Body of pancreas (tissue), 4 donors: ENCODE measurements around the gene OTUB1. TPM values are rescaled to one million over a fixed set of nuclear protein-coding genes. Genes with fewer than 3 reads are reported as not detected.

Source experiments
- ATAC-seq: fragments of 150-250 bp; one replicate; pipeline ENCODE4 v1.9.1; 2016
- DNase-seq, 4 donors: peaks; one replicate each; pipeline ENCODE4 v3.0.0-alpha.2; 2019
- H3K27ac ChIP-seq, 4 donors: fragments of 200-600 bp; sonication (generic); 1 replicate in 3 of 4; 2 replicates in 1 of 4; pipeline versions ENCODE4 v1.5.1 to v1.6.1; 2016 to 2019; ENCODE audit warnings: mild to moderate bottlenecking in 1 of 4, mixed read lengths in 1 of 4, moderate library complexity in 1 of 4
- H3K27me3 ChIP-seq, 2 donors: fragments of 200-600 bp; sonication (generic); one replicate each; pipeline ENCODE4 v1.6.0; 2016; ENCODE audit warnings: mild to moderate bottlenecking in 1 of 2
- H3K36me3 ChIP-seq, 2 donors: fragments of 200-600 bp; sonication (generic); replicated peaks in 1 of 2; 2 replicates each; pipeline ENCODE4 v1.5.1; 2016; ENCODE audit warnings: low read depth in 2 of 2; ENCODE audit not compliant: insufficient read depth in 1 of 2
- H3K4me1 ChIP-seq: fragments of 200-600 bp; sonication (generic); one replicate; pipeline ENCODE4 v1.6.0; 2016
- H3K4me3 ChIP-seq, 2 donors: fragments of 200-600 bp; sonication (generic); 1 replicate in 1 of 2; 2 replicates in 1 of 2; pipeline ENCODE4 v1.5.1; 2016 to 2019
- H3K9me3 ChIP-seq, 3 donors: fragments of 200-600 bp; sonication (generic); 1 replicate in 2 of 3; 2 replicates in 1 of 3; pipeline ENCODE4 v1.5.1; 2016
- POLR2A ChIP-seq, 3 donors: fragments of 450-650 bp; IDR thresholded peaks; one replicate each; pipeline ENCODE4 v1.6.1; 2016; ENCODE audit warnings: antibody characterized with exemption in 3 of 3, mild to moderate bottlenecking in 2 of 3
- WGBS, 2 donors: methylation state at CpG; one replicate each; pipeline ENCODE4 v1.1.5; 2017; 5-methylcytosine and 5-hydroxymethylcytosine counted together
- intact Hi-C: fragments of 100-400 bp; cut with DNase I; formaldehyde crosslinking; loops from one replicate; pipeline ENCODE4 v1.15.1; 2023
- total RNA-seq, 2 donors: library from RNA; depleted of rRNA; stranded (reverse); fragments of >200 nt; gene quantifications; one replicate each; pipeline ENCODE4 v1.1.0, GENCODE V29; 2016
- TF ChIP-seq, protein P1 (sequence below), 7 experiments: fragments of 450-650 bp in 4 of 7; fragments of 200-600 bp in 3 of 7; sonication (generic) in 3 of 7; IDR thresholded peaks; one replicate each; pipeline ENCODE4 v1.5.1; 2016 to 2019; ENCODE audit warnings: antibody characterized with exemption in 7 of 7

Gene OTUB1
- total RNA-seq, 2 donors from 2014 or later = 20.8 to 36.3 TPM

DNA sequence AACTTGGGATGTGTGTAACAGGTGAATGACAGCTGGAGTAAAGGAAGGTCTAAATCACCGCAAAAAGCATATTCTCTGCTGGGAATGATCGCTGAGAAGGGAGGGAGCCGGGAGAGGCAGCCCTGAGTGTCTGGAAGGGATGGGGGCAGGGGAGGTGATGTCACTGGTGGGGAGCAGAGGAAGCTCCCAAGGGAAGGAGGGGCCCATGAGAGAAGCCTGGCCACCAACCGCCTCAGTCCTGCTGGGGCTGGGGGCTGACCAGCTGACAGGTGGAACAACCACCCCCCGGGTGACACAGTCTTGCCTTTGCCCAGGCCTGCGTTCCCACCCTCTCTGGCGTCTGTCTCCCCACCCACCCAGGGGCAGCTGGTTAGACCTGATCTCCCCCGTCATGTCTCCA is 43.5 kb downstream of the OTUB1 start:
- H3K4me1 ChIP-seq = peaks cover 6% of the 10 kb centered on the region
- intact Hi-C loops = no loop called here
- no peaks in the 10 kb centered on the region for H3K9me3 ChIP-seq
- DNase-seq (no peak), ATAC-seq (no peak)
- H3K27ac ChIP-seq = no peak overlapping the region
- TF ChIP-seq, protein P1, sequence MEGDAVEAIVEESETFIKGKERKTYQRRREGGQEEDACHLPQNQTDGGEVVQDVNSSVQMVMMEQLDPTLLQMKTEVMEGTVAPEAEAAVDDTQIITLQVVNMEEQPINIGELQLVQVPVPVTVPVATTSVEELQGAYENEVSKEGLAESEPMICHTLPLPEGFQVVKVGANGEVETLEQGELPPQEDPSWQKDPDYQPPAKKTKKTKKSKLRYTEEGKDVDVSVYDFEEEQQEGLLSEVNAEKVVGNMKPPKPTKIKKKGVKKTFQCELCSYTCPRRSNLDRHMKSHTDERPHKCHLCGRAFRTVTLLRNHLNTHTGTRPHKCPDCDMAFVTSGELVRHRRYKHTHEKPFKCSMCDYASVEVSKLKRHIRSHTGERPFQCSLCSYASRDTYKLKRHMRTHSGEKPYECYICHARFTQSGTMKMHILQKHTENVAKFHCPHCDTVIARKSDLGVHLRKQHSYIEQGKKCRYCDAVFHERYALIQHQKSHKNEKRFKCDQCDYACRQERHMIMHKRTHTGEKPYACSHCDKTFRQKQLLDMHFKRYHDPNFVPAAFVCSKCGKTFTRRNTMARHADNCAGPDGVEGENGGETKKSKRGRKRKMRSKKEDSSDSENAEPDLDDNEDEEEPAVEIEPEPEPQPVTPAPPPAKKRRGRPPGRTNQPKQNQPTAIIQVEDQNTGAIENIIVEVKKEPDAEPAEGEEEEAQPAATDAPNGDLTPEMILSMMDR (IDR thresholded peaks at IDR 0.05) = no peak
- no peak for TF ChIP-seq POLR2A (IDR thresholded peaks at IDR 0.05)
- H3K36me3 ChIP-seq = no peaks in the 10 kb centered on the region
- H3K4me3 ChIP-seq = no peak overlapping the region
- H3K27me3 ChIP-seq = no peaks in the 10 kb centered on the region
- 77 to 87% methylated on average over 7 to 8 of the region's 8 CpGs for WGBS, 2 donors

DNA sequence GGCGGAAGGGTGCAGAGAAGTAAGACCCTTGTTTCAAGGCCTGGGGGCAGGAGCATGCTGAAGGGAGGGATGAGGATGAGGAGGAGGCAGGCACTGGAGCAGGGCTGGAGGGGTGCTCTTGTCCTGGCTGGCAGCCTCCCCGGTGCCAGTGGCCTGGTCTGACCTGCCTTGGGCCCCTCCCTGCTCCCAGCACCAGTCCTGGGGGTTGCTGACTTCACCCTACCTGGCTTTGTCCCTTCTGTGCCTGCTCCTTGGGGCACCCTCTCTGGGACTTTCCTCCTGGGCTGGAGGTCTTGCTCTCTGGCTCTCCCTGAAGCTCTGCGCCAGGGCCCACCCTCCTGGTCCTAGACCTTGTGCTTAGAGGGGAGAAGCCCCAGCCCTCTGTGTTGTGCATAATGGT is 44.8 kb downstream of the OTUB1 start:
- WGBS, 2 donors = 82 to 83% methylated on average over 2 to 3 of the region's 3 CpGs
- peaks cover 7% of the 10 kb centered on the region for H3K4me1 ChIP-seq

DNA sequence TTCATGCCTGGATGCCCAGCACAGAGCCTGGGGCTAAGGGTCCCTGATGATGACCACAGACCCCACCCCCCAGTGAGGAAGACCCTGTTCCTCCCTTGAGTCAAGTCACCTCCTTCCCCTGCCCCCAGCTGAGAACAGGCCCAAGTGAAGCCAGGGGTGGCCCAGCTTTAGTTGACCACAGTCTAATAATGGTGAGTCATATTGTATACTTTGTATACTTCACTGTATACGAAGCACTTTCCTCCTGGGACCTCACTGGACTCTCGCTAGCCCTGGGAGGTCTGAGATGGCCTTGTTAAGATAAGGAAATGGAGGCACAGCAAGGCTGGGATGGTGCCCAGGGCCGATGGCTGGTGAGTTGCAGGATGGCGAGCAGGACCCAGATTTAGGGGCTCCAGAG is 45.8 kb downstream of the OTUB1 start:
- Histone ChIP-seq H3K27me3 (no peaks in the 10 kb centered on the region), H3K27ac (no peak overlapping the region), H3K4me3 (no peak overlapping the region), H3K4me1 (peaks cover 18% of the 10 kb centered on the region), H3K36me3 (no peaks in the 10 kb centered on the region), H3K9me3 (no peaks in the 10 kb centered on the region)
- 77 to 83% methylated on average over 4 of the region's 4 CpGs for whole genome bisulfite sequencing, 2 donors
- DNase-seq = no peak
- TF ChIP-seq, protein P1 (IDR thresholded peaks at IDR 0.05) = no peak
- ATAC-seq = no peak
- intact Hi-C loops = no loop called here

More for the DNA sequence above, 44.8 kb downstream of the OTUB1 start:
- intact Hi-C loops = no loop called here
- no peaks in the 10 kb centered on the region for H3K27me3 ChIP-seq
- no peaks in the 10 kb centered on the region for H3K36me3 ChIP-seq
- ATAC-seq (no peak), DNase-seq (no peak)
- no peaks in the 10 kb centered on the region for H3K9me3 ChIP-seq
- no peak overlapping the region for H3K4me3 ChIP-seq
- TF ChIP-seq, protein P1 (IDR thresholded peaks at IDR 0.05) = no peak
- TF ChIP-seq POLR2A (IDR thresholded peaks at IDR 0.05) = no peak
- no peak overlapping the region for H3K27ac ChIP-seq

DNA sequence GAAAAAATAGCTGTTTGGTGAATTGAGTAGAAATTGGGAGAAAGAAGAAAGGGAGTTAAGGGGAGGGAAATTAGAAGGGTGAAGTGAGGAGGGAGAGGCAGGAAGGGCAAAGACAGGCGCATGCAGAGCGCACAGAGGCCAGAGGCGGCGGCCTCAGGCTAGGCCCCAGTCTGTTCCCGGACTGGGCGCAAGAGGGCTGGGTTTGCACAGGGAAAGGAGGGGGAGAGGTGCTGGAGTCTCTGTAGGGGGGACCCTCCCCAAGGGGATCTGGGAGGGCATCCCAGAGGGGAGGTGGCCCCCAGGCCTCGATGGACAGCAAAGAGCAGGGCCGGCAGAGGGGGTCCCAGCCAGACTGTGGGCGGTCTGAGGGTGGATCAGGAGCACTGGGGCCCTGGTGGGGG is 48.2 kb downstream of the OTUB1 start:
- TF ChIP-seq, protein P1 (IDR thresholded peaks at IDR 0.05) = no peak
- TF ChIP-seq POLR2A (IDR thresholded peaks at IDR 0.05) = no peak
- ATAC-seq (no peak), DNase-seq (no peak)
- intact Hi-C loops = no loop called here
- H3K4me3 ChIP-seq = no peak overlapping the region
- no peak overlapping the region for H3K27ac ChIP-seq
- H3K4me1 ChIP-seq = peaks cover 15% of the 10 kb centered on the region
- WGBS, 2 donors = 77 to 89% methylated on average over 6 to 9 of the region's 9 CpGs
- no peaks in the 10 kb centered on the region for H3K9me3 ChIP-seq
- no peaks in the 10 kb centered on the region for H3K27me3 ChIP-seq
- H3K36me3 ChIP-seq = no peaks in the 10 kb centered on the region

DNA sequence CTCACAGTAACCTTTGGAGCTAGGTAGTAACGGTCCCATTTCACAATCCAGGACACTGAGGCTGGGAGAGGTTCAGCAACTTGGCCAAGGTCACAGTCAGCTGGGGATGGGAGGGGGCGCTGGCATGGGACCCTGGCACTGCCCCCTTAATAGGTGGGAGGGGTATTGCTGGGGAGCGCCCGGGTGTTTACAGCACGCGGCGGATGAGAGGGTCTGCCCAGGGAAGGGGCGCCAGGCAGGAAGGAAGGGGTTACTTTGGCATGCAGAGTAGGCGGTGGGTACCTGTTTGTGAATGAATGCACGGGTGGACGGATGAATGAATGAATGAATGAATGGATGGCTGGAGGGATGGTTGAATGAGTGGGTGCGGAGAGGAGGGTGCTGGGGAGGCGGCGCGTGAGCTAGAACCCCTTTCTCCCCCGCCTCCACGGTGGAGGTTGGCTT is 48.9 kb downstream of the OTUB1 start:
- intact Hi-C loops = no loop called here
- Histone ChIP-seq H3K27me3 (no peaks in the 10 kb centered on the region), H3K4me1 (peaks cover 15% of the 10 kb centered on the region), H3K4me3 (no peak overlapping the region), H3K9me3 (no peaks in the 10 kb centered on the region), H3K27ac (no peak overlapping the region), H3K36me3 (no peaks in the 10 kb centered on the region)
- TF ChIP-seq POLR2A (IDR thresholded peaks at IDR 0.05) = no peak
- TF ChIP-seq, protein P1 (IDR thresholded peaks at IDR 0.05) = no peak
- WGBS, 2 donors = 21 to 35% methylated on average over 17 of the region's 17 CpGs
- no peak for ATAC-seq
- no peak for DNase-seq
